NCI-H2029 (cell line): Measurements from ENCODE around the gene YWHAG.
"Not testable (repeated sequence)": the region's sequence is repeated elsewhere in the genome, so short reads cannot be mapped to it uniquely, and the experiment has no call there.

ENCODE experiments used
- DNase-seq: peaks from one replicate; lab custom pipeline; 2025; lab: John Stamatoyannopoulos, UW

The YWHAG gene

GRCh38 chr7:76294344-76295024 lies 64.3 kb downstream of the YWHAG start:
- DNase-seq = peak; percentile 72

GRCh38 chr7:76293407-76293901 lies 65.3 kb downstream of the YWHAG start:
- DNase-seq = no peak

GRCh38 chr7:76292911-76293310 lies 65.9 kb downstream of the YWHAG start:
- DNase-seq = not testable (repeated sequence)

GRCh38 chr7:76292213-76292573 lies 66.6 kb downstream of the YWHAG start:
- no peak for DNase-seq

GRCh38 chr7:76291351-76292212 lies 67.2 kb downstream of the YWHAG start:
- DNase-seq = peak; percentile 13

- DNase-seq = not testable (repeated sequence)
Measured at GRCh38 chr7:76290847-76291350, 67.9 kb downstream of the YWHAG start.

- DNase-seq = no peak
Measured at GRCh38 chr7:76286842-76287403, 71.9 kb downstream of the YWHAG start.

- no peak for DNase-seq
Measured at GRCh38 chr7:76285604-76286374, 73.0 kb downstream of the YWHAG start.

- no peak for DNase-seq
Measured at GRCh38 chr7:76283254-76284159, 75.3 kb downstream of the YWHAG start.

GRCh38 chr7:76282344-76283253 lies 76.2 kb downstream of the YWHAG start:
- no peak for DNase-seq

GRCh38 chr7:76281706-76282343 lies 77.0 kb downstream of the YWHAG start:
- DNase-seq = no peak

GRCh38 chr7:76281006-76281705 lies 77.6 kb downstream of the YWHAG start:
- DNase-seq = no peak

GRCh38 chr7:76280408-76280807 lies 78.4 kb downstream of the YWHAG start:
- no peak for DNase-seq

- DNase-seq = no peak
Measured at GRCh38 chr7:76278540-76278939, 80.3 kb downstream of the YWHAG start.
